Hepatocyte (in vitro differentiated cells): ENCODE results near the gene PAGE4. TPM values are rescaled to one million over a fixed set of nuclear protein-coding genes. Genes with fewer than 3 reads are reported as not detected.

Experiments used
- DNase-seq: peaks from one replicate; pipeline ENCODE4 v3.0.0-alpha.2; 2016; ENCODE audit warnings: low spot score
- H2AFZ ChIP-seq: fragments of 200-600 bp; sonication (generic); 2 replicates; pipeline ENCODE4 v1.6.0; 2016; ENCODE audit warnings: antibody characterized with exemption, mild to moderate bottlenecking
- H3K27ac ChIP-seq: fragments of 200-600 bp; sonication (generic); 2 replicates; pipeline ENCODE4 v1.5.1; 2016; ENCODE audit warnings: mild to moderate bottlenecking
- H3K27me3 ChIP-seq: fragments of 200-600 bp; sonication (generic); 2 replicates; pipeline ENCODE4 v1.6.1; 2016
- H3K36me3 ChIP-seq: fragments of 200-600 bp; sonication (generic); replicated peaks from 2 replicates; pipeline ENCODE4 v1.5.1; 2016; ENCODE audit warnings: low read depth; ENCODE audit not compliant: insufficient read depth
- H3K4me1 ChIP-seq: fragments of 200-600 bp; sonication (generic); 2 replicates; pipeline ENCODE4 v1.5.1; 2016; ENCODE audit warnings: mild to moderate bottlenecking, moderate library complexity; ENCODE audit not compliant: insufficient read depth
- H3K4me2 ChIP-seq: fragments of 200-600 bp; sonication (generic); 2 replicates; pipeline ENCODE4 v1.6.0; 2016
- H3K4me3 ChIP-seq: fragments of 200-600 bp; sonication (generic); 2 replicates; pipeline ENCODE4 v1.5.1; 2016; ENCODE audit warnings: mild to moderate bottlenecking
- H3K79me2 ChIP-seq: fragments of 200-600 bp; sonication (generic); 2 replicates; pipeline ENCODE4 v1.6.0; 2017; ENCODE audit warnings: mild to moderate bottlenecking
- H3K9me2 ChIP-seq: fragments of 200-600 bp; sonication (generic); replicated peaks from 2 replicates; pipeline ENCODE4 v1.6.0; 2017; ENCODE audit warnings: mild to moderate bottlenecking; ENCODE audit not compliant: insufficient read depth
- H3K9me3 ChIP-seq: fragments of 200-600 bp; sonication (generic); 2 replicates; pipeline ENCODE4 v1.5.1; 2016; ENCODE audit warnings: low read depth, mild to moderate bottlenecking
- H4K20me1 ChIP-seq: fragments of 200-600 bp; sonication (generic); 2 replicates; pipeline ENCODE4 v1.6.0; 2016; ENCODE audit warnings: mild to moderate bottlenecking; ENCODE audit not compliant: insufficient read depth, poor library complexity, severe bottlenecking
- EZH2 ChIP-seq: fragments of 200-600 bp; sonication (generic); IDR thresholded peaks from 2 replicates; pipeline ENCODE4 v1.6.1; 2016; ENCODE audit warnings: antibody characterized with exemption, mild to moderate bottlenecking, borderline replicate concordance
- EZH2phosphoT487 ChIP-seq: fragments of 200-600 bp; sonication (generic); IDR thresholded peaks from one replicate; pipeline ENCODE4 v1.6.1; 2018; ENCODE audit warnings: antibody characterized with exemption, mild to moderate bottlenecking, low read depth, moderate library complexity; ENCODE audit not compliant: unreplicated experiment, severe bottlenecking
- WGBS: methylation state at CpG from one replicate; pipeline ENCODE4 v1.1.6; 2016; ENCODE audit warnings: low lambda C conversion rate; ENCODE audit errors: missing lambda C conversion rate; 5-methylcytosine and 5-hydroxymethylcytosine counted together
- polyA plus RNA-seq: library from polyadenylated mRNA; unstranded; fragments of >200 nt; fragmentation: Nextera tagmentation; extraction: Ambion mirVana; gene quantifications from 2 replicates; pipeline ENCODE4 v1.2.1, GENCODE V29; 2016
- total RNA-seq: library from RNA; depleted of rRNA; stranded (reverse); fragments of >200 nt; gene quantifications from 2 replicates; pipeline ENCODE4 v1.2.3, GENCODE V29; 2014
- TF ChIP-seq, protein P1 (sequence below): fragments of 200-600 bp; sonication (generic); IDR thresholded peaks from 2 replicates; pipeline ENCODE4 v1.5.1; 2016; ENCODE audit warnings: antibody characterized with exemption, mild to moderate bottlenecking; ENCODE audit not compliant: poor library complexity

PAGE4 gene
- total and polyA plus RNA-seq, 2 experiments from 2014 or later, result 0.63 TPM; not detected in 1

DNA sequence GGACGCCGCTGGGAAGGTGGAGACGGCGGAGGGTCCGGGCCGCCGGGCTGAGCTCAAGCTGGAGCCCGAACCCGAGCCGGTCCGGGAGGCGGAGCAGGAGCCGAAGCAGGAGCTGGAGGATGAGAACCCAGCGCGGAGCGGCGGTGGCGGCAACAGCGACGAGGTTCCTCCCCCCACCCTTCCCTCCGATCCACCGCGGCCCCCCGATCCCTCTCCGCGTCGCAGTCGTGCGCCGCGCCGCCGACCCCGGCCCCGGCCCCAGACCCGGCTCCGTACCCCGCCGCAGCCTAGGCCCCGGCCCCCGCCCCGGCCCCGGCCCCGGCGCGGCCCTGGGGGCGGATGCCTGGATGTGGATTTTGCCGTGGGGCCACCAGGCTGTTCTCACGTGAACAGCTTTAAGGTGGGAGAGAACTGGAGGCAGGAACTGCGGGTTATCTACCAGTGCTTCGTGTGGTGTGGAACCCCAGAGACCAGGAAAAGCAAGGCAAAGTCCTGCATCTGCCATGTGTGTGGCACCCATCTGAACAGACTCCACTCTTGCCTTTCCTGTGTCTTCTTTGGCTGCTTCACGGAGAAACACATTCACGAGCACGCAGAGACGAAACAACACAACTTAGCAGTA is 50.7 kb downstream of the PAGE4 start:
- no peaks in the 10 kb centered on the region for H3K9me3 ChIP-seq
- H3K79me2 ChIP-seq, result peaks cover 17% of the 10 kb centered on the region
- WGBS, result 41% methylated on average over 13 of the region's 55 CpGs
- DNase-seq, result no peak
- no peaks in the 10 kb centered on the region for H3K27me3 ChIP-seq
- H3K9me2 ChIP-seq, result no peaks in the 10 kb centered on the region
- H3K4me1 ChIP-seq, result peaks cover 11% of the 10 kb centered on the region
- peak overlapping the region; percentile 90 for H3K27ac ChIP-seq
- no peaks in the 10 kb centered on the region for H4K20me1 ChIP-seq
- H3K4me3 ChIP-seq, result peak overlapping the region; percentile 1
- H2AFZ ChIP-seq, result peak overlapping the region; percentile 22
- peak overlapping the region; percentile 79 for H3K4me2 ChIP-seq
- no peaks in the 10 kb centered on the region for H3K36me3 ChIP-seq
- TF ChIP-seq EZH2phosphoT487 (no peak), EZH2 (no peak)
- TF ChIP-seq, protein P1, sequence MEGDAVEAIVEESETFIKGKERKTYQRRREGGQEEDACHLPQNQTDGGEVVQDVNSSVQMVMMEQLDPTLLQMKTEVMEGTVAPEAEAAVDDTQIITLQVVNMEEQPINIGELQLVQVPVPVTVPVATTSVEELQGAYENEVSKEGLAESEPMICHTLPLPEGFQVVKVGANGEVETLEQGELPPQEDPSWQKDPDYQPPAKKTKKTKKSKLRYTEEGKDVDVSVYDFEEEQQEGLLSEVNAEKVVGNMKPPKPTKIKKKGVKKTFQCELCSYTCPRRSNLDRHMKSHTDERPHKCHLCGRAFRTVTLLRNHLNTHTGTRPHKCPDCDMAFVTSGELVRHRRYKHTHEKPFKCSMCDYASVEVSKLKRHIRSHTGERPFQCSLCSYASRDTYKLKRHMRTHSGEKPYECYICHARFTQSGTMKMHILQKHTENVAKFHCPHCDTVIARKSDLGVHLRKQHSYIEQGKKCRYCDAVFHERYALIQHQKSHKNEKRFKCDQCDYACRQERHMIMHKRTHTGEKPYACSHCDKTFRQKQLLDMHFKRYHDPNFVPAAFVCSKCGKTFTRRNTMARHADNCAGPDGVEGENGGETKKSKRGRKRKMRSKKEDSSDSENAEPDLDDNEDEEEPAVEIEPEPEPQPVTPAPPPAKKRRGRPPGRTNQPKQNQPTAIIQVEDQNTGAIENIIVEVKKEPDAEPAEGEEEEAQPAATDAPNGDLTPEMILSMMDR, result no peak

DNA sequence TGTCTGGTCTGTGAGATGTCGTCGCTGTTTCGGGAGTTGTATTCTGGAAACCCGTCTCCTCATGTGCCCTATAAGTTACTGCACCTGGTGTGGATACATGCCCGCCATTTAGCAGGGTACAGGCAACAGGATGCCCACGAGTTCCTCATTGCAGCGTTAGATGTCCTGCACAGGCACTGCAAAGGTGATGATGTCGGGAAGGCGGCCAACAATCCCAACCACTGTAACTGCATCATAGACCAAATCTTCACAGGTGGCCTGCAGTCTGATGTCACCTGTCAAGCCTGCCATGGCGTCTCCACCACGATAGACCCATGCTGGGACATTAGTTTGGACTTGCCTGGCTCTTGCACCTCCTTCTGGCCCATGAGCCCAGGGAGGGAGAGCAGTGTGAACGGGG is 51.6 kb downstream of the PAGE4 start:
- H3K4me1 ChIP-seq, result peaks cover 11% of the 10 kb centered on the region
- no peaks in the 10 kb centered on the region for H3K9me3 ChIP-seq
- no peak overlapping the region for H2AFZ ChIP-seq
- 84% methylated on average over 12 of the region's 12 CpGs for WGBS
- no peak overlapping the region for H3K27ac ChIP-seq
- H3K9me2 ChIP-seq, result no peaks in the 10 kb centered on the region
- H3K4me2 ChIP-seq, result peak overlapping the region; percentile 79
- no peaks in the 10 kb centered on the region for H3K27me3 ChIP-seq
- H4K20me1 ChIP-seq, result no peaks in the 10 kb centered on the region
- peaks cover 17% of the 10 kb centered on the region for H3K79me2 ChIP-seq
- TF ChIP-seq EZH2 (no peak), EZH2phosphoT487 (no peak)
- TF ChIP-seq, protein P1, result no peak
- no peak for DNase-seq
- H3K4me3 ChIP-seq, result no peak overlapping the region
- H3K36me3 ChIP-seq, result no peaks in the 10 kb centered on the region

Other genes starting within 250 kb of the PAGE4 start
- gene GAGE12H, start 249.4 kb upstream of the PAGE4 start, total RNA-seq, result not detected in 2 replicates
- gene GAGE12H, start 249.4 kb upstream of the PAGE4 start, polyA plus RNA-seq, result not detected in 2 replicates
- gene GAGE2A, start 239.8 kb upstream of the PAGE4 start, total RNA-seq, result not detected in 2 replicates
- gene GAGE2A, start 239.8 kb upstream of the PAGE4 start, polyA plus RNA-seq, result not detected in 2 replicates
- gene GAGE1, start 230.3 kb upstream of the PAGE4 start, total RNA-seq, result not detected in 2 replicates
- not detected in 2 replicates for gene GAGE1, start 230.3 kb upstream of the PAGE4 start, polyA plus RNA-seq
- gene PAGE1, start 133.3 kb upstream of the PAGE4 start, total RNA-seq, result not detected in 2 replicates
- not detected in 2 replicates for gene PAGE1, start 133.3 kb upstream of the PAGE4 start, polyA plus RNA-seq
- 5.6 and 6.1 TPM in 2 replicates for gene USP27X, start 50.2 kb downstream of the PAGE4 start, total RNA-seq
- 1.0 and 1.3 TPM in 2 replicates for gene USP27X, start 50.2 kb downstream of the PAGE4 start, polyA plus RNA-seq
- 50.6 and 51.2 TPM in 2 replicates for gene CLCN5, start 93.3 kb downstream of the PAGE4 start, total RNA-seq
- gene CLCN5, start 93.3 kb downstream of the PAGE4 start, polyA plus RNA-seq, result 10.7 and 11.0 TPM in 2 replicates